ENCODE data around the gene B3GNT3. TPM values are rescaled to one million over a fixed set of nuclear protein-coding genes. Genes with fewer than 3 reads are reported as not detected.
A peak's percentile ranks its signal among the peaks of the same experiment; 100 is the strongest.

Gene B3GNT3
- total RNA-seq, 1 experiment from 2014 or later: 2.8 TPM

DNA sequence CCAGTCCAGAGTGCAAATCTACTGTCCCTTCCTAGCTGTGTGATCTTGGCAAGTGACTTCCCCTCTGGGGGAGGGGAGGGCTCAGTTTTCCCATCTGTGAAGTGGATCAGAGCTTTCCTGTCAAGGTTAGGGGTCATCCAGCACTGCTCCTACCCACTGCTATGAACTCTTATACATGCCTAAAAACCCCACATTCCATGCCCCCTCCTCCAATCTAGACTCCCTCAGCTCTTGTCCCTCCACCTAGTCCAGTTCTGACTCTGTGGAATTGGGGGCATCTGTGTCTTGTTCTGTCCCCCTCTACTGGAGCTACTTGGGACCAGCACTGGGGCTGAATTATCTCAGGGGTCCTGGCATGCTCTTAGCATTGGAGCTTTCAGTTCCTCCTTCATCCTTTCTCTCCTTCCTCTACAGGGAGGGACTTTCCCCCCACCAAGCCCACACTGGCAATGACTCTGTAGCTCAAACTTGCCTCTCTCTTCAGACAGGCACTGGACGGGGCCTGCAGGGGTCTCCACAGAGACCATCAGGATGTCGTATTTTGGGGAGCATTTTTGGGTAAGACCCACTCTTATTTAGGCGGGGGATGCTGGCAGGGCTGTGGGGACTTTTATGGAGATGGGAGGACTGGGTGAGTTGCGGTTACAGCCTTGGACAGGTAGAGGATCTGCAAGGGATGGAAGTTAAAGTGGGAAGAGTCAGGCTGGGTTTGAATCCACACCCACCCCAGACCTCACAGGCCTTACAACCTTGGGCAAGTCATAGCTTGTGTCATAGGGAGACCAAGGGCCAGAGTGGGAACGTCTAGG, 40.1 kb upstream of the B3GNT3 start:
- TF ChIP-seq, protein P1, sequence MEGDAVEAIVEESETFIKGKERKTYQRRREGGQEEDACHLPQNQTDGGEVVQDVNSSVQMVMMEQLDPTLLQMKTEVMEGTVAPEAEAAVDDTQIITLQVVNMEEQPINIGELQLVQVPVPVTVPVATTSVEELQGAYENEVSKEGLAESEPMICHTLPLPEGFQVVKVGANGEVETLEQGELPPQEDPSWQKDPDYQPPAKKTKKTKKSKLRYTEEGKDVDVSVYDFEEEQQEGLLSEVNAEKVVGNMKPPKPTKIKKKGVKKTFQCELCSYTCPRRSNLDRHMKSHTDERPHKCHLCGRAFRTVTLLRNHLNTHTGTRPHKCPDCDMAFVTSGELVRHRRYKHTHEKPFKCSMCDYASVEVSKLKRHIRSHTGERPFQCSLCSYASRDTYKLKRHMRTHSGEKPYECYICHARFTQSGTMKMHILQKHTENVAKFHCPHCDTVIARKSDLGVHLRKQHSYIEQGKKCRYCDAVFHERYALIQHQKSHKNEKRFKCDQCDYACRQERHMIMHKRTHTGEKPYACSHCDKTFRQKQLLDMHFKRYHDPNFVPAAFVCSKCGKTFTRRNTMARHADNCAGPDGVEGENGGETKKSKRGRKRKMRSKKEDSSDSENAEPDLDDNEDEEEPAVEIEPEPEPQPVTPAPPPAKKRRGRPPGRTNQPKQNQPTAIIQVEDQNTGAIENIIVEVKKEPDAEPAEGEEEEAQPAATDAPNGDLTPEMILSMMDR (IDR thresholded peaks at IDR 0.05; ENCODE audit: insufficient read depth in 1 of 2, low read depth in 1 of 2, low read length in 1 of 2, severe bottlenecking in 1 of 2, unreplicated experiment in 1 of 2): no peak
- H3K27ac Mint-ChIP-seq (ENCODE audit: unreplicated experiment): no peak overlapping the region
- no TSS peak for BruUV-seq (replicated peaks)
- H3K4me1 Mint-ChIP-seq (ENCODE audit: low read depth, unreplicated experiment): no peaks in the 10 kb centered on the region
- no peaks in the 10 kb centered on the region for H3K9me3 Mint-ChIP-seq (ENCODE audit: unreplicated experiment)
- no peak for DNase-seq
- Histone ChIP-seq H3K4me3 (ENCODE audit: low read depth, low read length) (no peak overlapping the region), H3K9me3 (no peaks in the 10 kb centered on the region), H3K27me3 (replicated peaks; ENCODE audit: control insufficient read depth, insufficient read depth, low read length) (no peaks in the 10 kb centered on the region), H3K36me3 (ENCODE audit: control insufficient read depth, insufficient read depth, low read length) (no peaks in the 10 kb centered on the region), H3K4me1 (no peaks in the 10 kb centered on the region)
- intact Hi-C loops (cut with micrococcal nuclease; ENCODE audit: unreplicated experiment): loop anchor here (10.0 kb wide), 1 partner anchor 150 kb away; no protein-coding TSS in a partner anchor
- no peak overlapping the region for H3K4me3 Mint-ChIP-seq (ENCODE audit: unreplicated experiment)
- POLR2A ChIA-PET: no interaction called here
- H3K27me3 Mint-ChIP-seq (ENCODE audit: insufficient read depth, unreplicated experiment): peaks cover 3% of the 10 kb centered on the region
- H3K36me3 Mint-ChIP-seq (ENCODE audit: insufficient read depth, unreplicated experiment): no peaks in the 10 kb centered on the region
- CTCF ChIA-PET: interaction anchor here (0.6 to 2.6 kb wide), 2 partner anchors 12 to 233 kb away, joined by 3 to 11 read pairs; no protein-coding TSS in a partner anchor

DNA sequence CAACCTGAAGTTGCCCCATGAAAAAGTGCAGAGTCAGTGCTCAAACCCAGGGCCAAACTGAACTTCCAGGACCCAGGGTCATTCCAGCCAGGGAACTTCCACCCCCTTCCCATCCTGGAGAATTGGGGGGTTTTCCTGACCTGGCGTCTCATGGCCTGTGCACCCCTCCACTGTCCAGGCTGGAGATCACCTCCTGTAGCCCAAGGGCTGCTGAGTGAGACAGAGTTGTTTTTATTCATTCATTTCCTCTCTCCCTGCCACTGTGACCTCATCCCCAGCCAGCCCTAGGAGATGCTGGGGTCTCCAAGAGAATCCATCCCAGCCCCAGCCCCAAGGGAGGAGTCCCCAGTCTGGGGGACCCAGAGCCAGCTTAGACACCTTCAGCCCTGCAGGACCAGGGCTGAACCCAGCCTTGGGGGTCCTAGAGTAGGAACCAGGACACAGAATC, 39.5 kb upstream of the B3GNT3 start:
- intact Hi-C loops (cut with micrococcal nuclease; ENCODE audit: unreplicated experiment): loop anchor here (10.0 kb wide), 1 partner anchor 151 kb away; no protein-coding TSS in a partner anchor
- Histone ChIP-seq H3K4me1 (no peaks in the 10 kb centered on the region), H3K36me3 (ENCODE audit: control insufficient read depth, insufficient read depth, low read length) (no peaks in the 10 kb centered on the region), H3K9me3 (no peaks in the 10 kb centered on the region), H3K27me3 (replicated peaks; ENCODE audit: control insufficient read depth, insufficient read depth, low read length) (no peaks in the 10 kb centered on the region), H3K4me3 (ENCODE audit: low read depth, low read length) (no peak overlapping the region)
- Mint-ChIP-seq H3K9me3 (ENCODE audit: unreplicated experiment) (no peaks in the 10 kb centered on the region), H3K27ac (ENCODE audit: unreplicated experiment) (no peak overlapping the region), H3K36me3 (ENCODE audit: insufficient read depth, unreplicated experiment) (no peaks in the 10 kb centered on the region), H3K4me1 (ENCODE audit: low read depth, unreplicated experiment) (no peaks in the 10 kb centered on the region), H3K27me3 (ENCODE audit: insufficient read depth, unreplicated experiment) (peaks cover 3% of the 10 kb centered on the region), H3K4me3 (ENCODE audit: unreplicated experiment) (no peak overlapping the region)
- DNase-seq: no peak
- ChIA-PET CTCF (interaction anchor here (0.6 to 2.6 kb wide), 2 partner anchors 11 to 234 kb away, joined by 3 to 11 read pairs; no protein-coding TSS in a partner anchor), POLR2A (no interaction called here)
- TF ChIP-seq, protein P1 (IDR thresholded peaks at IDR 0.05; ENCODE audit: insufficient read depth in 1 of 2, low read depth in 1 of 2, low read length in 1 of 2, severe bottlenecking in 1 of 2, unreplicated experiment in 1 of 2): no peak
- no TSS peak for BruUV-seq (replicated peaks)

DNA sequence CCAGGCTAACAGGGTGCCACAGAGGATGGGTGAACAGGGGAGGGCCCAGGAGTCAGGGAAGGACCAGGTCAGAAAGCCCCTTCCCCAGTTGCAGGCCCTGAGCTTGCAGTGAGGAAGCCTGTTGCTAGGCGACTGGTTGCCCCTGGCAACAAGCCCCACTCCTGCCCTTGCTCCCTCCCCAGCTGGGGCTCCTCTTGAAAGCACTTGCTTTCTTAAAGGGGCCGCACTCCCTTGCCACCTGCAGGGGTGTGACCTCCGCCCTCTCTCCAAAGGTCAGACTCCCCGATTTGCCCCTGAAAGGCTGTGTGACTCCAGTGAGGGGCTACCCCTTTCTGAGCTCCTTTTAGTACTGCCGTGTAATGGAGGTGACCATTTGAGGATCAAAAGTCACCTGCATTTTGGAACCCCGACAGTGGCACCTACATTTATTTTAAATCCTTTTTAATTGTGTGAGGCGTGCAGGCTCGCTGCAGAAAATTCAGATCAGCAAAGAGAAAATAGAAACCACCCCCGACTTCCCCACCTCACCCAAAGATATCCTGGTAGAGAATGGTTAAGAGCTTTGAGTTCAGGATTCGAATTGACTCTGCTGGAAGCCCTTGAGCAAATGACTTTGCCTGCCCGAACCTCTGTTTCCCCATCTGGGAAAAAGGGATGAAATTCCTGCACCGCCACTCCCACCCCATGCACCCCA, 38.8 kb upstream of the B3GNT3 start:
- ChIA-PET POLR2A (no interaction called here), CTCF (interaction anchor here (2.6 kb wide), 1 partner anchor 11 kb away, joined by 11 read pairs; no protein-coding TSS in a partner anchor)
- H3K9me3 Mint-ChIP-seq (ENCODE audit: unreplicated experiment): no peaks in the 10 kb centered on the region
- intact Hi-C loops (cut with micrococcal nuclease; ENCODE audit: unreplicated experiment): loop anchor here (10.0 kb wide), 1 partner anchor 151 kb away; no protein-coding TSS in a partner anchor
- no peaks in the 10 kb centered on the region for H3K27me3 ChIP-seq (replicated peaks; ENCODE audit: control insufficient read depth, insufficient read depth, low read length)
- H3K4me3 ChIP-seq (ENCODE audit: low read depth, low read length): no peak overlapping the region
- H3K4me1 ChIP-seq: no peaks in the 10 kb centered on the region
- H3K4me3 Mint-ChIP-seq (ENCODE audit: unreplicated experiment): no peak overlapping the region
- TF ChIP-seq, protein P1 (IDR thresholded peaks at IDR 0.05; ENCODE audit: insufficient read depth in 1 of 2, low read depth in 1 of 2, low read length in 1 of 2, severe bottlenecking in 1 of 2, unreplicated experiment in 1 of 2): no peak
- no TSS peak for BruUV-seq (replicated peaks)
- H3K9me3 ChIP-seq: no peaks in the 10 kb centered on the region
- H3K36me3 Mint-ChIP-seq (ENCODE audit: insufficient read depth, unreplicated experiment): no peaks in the 10 kb centered on the region
- H3K4me1 Mint-ChIP-seq (ENCODE audit: low read depth, unreplicated experiment): no peaks in the 10 kb centered on the region
- H3K36me3 ChIP-seq (ENCODE audit: control insufficient read depth, insufficient read depth, low read length): no peaks in the 10 kb centered on the region
- peak; percentile 48 to 57 for DNase-seq
- no peak overlapping the region for H3K27ac Mint-ChIP-seq (ENCODE audit: unreplicated experiment)
- H3K27me3 Mint-ChIP-seq (ENCODE audit: insufficient read depth, unreplicated experiment): peaks cover 3% of the 10 kb centered on the region

Measured in Caco-2 (cell line).